GM06990 (cell line): ENCODE data around the gene KIF18A.

Experiments
- DNase-seq: peaks from one replicate; pipeline ENCODE4 v3.0.0-alpha.2; 2011; ENCODE audit not compliant: insufficient read length; ENCODE audit errors: extremely low read depth
- H3K27me3 ChIP-seq: replicated peaks from 2 replicates; pipeline ENCODE4 v1.6.0; 2011; ENCODE audit warnings: low read length; ENCODE audit not compliant: control insufficient read depth, insufficient read depth
- H3K36me3 ChIP-seq: 2 replicates; pipeline ENCODE4 v1.5.1; 2011; ENCODE audit warnings: low read length; ENCODE audit not compliant: control insufficient read depth, insufficient read depth
- H3K4me3 ChIP-seq: replicated peaks from 2 replicates; pipeline ENCODE4 v1.5.1; 2011; ENCODE audit warnings: low read depth, mild to moderate bottlenecking, control low read depth, low read length
- CTCF ChIP-seq: IDR thresholded peaks from 2 replicates; pipeline ENCODE4 v1.5.1; 2011; ENCODE audit warnings: low read length, control low read depth, mild to moderate bottlenecking, inconsistent platforms; ENCODE audit not compliant: insufficient read depth, poor library complexity, severe bottlenecking

Gene KIF18A

DNA sequence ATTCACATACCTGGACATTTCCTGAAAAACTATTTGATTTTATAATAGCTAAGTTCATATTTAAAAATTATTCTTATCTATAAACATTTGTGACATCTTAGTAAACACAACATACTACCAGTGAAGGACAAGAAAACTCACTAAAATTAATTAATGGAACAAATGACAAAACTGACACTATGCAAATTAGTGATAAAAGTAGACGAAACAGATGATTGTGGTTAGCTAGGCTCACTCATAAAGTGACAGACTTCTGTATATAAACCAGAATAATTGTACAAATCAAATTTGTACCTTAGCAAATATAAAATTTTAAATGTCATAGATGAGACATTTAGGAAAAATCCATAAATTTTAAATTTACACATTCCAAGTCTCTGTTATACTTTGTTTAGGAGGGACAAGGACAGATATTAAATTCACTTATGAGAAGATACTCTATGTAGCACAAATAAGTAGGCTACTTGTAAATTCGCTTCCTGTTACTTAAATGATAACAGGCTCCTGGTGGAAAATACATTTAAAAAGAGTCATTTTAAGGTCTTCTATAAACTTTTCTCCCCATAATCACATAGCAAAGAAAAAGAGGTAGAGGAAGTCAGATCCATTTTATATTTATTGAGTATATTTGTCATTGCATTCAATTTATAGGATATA lies 81.2 kb downstream of the KIF18A start:
- Histone ChIP-seq H3K36me3 (no peaks in the 10 kb centered on the region), H3K4me3 (no peak overlapping the region), H3K27me3 (no peaks in the 10 kb centered on the region)
- peak; percentile 6 for DNase-seq
- no peak for TF ChIP-seq CTCF

- TF ChIP-seq CTCF: no peak
- no peak overlapping the region for H3K4me3 ChIP-seq
- H3K27me3 ChIP-seq: no peaks in the 10 kb centered on the region
- DNase-seq: no peak
- peaks cover 1% of the 10 kb centered on the region; the same call in 1 of the 2 replicates for H3K36me3 ChIP-seq
These were observed 90.1 kb downstream of the KIF18A start for GRCh38 chr11:28017816-28018215.

DNA sequence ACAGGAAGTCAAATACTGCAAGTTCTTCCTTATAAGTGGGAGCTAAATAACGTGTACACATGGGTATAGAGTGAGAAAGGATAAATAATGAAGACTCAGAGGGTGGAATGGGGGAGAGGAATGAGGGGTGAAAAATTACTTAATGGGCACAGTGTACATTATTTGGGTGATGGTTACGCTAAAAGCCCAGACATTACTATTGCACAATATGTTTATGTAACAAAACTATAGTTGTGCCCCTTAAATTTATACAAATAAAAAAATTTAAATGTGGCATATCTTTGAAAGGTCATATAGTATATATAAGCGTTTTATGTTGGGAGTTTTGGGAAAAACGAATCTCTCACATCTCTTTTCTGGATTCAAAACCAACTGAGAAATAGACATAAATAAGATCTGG lies 96.1 kb downstream of the KIF18A start:
- Histone ChIP-seq H3K27me3 (no peaks in the 10 kb centered on the region), H3K36me3 (no peaks in the 10 kb centered on the region), H3K4me3 (no peak overlapping the region)
- TF ChIP-seq CTCF: no peak
- DNase-seq: no peak

DNA sequence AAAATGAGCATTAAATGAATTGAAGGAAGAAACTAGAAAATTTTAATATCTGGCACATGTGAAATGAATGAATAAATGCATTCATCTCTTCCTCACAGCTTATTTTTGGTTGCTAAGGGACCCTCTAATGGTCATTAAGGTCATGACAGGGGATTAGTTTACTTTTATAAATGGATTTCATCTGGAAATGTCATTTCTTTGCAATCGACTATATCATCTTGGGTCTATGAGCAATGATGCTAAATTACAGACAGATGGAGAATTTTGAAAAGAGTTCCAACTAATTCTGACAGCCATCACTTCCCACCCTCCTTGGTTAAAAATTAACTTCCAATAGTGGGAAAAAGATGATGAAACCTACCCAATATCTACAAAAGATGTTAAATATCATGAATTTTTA lies 98.0 kb downstream of the KIF18A start:
- no peak overlapping the region for H3K4me3 ChIP-seq
- TF ChIP-seq CTCF: no peak
- H3K36me3 ChIP-seq: no peaks in the 10 kb centered on the region
- H3K27me3 ChIP-seq: no peaks in the 10 kb centered on the region
- no peak for DNase-seq

DNA sequence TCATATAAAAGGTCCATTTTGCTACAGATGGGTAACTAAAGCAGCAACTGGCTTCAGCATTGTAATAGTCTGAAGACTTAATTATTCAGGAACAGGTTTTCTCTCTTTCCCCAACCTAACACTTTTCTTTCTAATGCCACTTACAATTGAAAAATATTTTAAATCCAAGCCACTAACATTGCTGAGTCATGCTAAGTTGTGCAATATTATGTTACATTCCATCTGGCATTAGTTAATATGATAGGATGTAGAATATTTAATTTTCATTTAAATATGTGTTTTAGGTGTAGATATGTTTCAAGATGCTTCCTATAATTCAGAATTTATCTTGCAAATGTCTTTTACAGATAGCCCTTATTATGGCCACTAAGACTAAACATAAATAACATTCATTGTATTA lies 98.6 kb downstream of the KIF18A start:
- no peak for TF ChIP-seq CTCF

GRCh38 chr11:28003615-28004014 lies 104.3 kb downstream of the KIF18A start:
- no peak for DNase-seq
- no peaks in the 10 kb centered on the region for H3K27me3 ChIP-seq
- TF ChIP-seq CTCF: no peak

More for the DNA sequence above, 98.6 kb downstream of the KIF18A start:
- H3K4me3 ChIP-seq: no peak overlapping the region
- H3K36me3 ChIP-seq: no peaks in the 10 kb centered on the region
- DNase-seq: no peak
- no peaks in the 10 kb centered on the region for H3K27me3 ChIP-seq

More at GRCh38 chr11:28003615-28004014, 104.3 kb downstream of the KIF18A start:
- Histone ChIP-seq H3K4me3 (no peak overlapping the region), H3K36me3 (no peaks in the 10 kb centered on the region)
